GM15510 (cell line): ENCODE data around the gene FBXO21.

Experiments
- POLR2A ChIP-seq: IDR thresholded peaks from 3 replicates; pipeline ENCODE4 v1.6.1; 2011; ENCODE audit warnings: borderline replicate concordance; ENCODE audit not compliant: insufficient read length; ENCODE audit errors: extremely low read depth

The FBXO21 gene

DNA sequence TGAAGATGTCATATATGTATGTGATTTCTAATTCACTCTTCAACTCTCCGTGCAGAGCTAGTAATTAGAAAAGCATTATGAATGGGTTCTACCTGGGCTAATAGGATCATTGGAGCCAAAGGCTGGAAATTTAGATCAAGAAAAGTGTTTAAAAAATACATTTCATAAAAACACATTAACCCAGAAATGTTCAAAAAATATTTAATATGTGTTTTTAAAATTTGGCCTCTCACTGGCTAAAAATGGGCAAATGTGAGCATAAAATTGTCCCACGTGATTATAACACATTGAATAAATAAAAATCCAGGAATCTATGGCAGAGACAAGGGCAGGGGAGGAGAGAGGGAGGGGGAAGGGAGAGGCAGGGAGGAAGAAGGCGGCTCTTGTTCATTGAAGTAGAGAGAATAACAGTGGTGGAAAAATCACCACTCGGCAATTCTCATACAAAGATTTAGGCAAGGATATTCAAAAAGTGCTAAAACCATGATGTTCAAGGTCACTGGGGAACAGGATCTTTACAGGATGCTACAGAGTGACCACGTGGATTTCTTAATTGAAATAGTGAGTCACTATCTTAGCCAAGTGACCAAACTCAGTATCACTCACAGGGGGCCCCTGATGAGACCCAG is 38.8 kb downstream of the FBXO21 start:
- no peak for TF ChIP-seq POLR2A

DNA sequence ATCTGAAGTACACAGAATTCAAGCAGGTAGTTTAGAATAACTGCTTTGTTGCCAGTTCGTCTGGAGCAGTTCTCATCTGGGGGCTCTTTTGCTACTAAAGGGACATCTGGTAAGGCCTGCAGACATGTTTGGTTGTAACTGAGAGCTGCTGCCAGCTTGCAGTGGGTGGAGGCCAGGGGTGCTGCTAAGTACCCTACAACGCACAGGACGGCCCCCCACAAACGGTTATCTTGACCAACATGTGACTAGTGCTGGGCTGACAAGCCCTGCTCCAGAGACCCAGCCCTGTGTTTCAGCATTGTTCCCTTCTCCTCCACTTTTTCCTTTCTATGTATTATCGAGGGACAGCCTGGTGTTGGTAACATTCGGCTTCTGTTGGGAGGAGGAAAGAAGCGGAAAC is 40.8 kb downstream of the FBXO21 start:
- TF ChIP-seq POLR2A, result no peak

- no peak for TF ChIP-seq POLR2A
Measured at GRCh38 chr12:117148642-117149041, 41.6 kb downstream of the FBXO21 start.

GRCh38 chr12:117147639-117148038 is 42.6 kb downstream of the FBXO21 start:
- no peak for TF ChIP-seq POLR2A

DNA sequence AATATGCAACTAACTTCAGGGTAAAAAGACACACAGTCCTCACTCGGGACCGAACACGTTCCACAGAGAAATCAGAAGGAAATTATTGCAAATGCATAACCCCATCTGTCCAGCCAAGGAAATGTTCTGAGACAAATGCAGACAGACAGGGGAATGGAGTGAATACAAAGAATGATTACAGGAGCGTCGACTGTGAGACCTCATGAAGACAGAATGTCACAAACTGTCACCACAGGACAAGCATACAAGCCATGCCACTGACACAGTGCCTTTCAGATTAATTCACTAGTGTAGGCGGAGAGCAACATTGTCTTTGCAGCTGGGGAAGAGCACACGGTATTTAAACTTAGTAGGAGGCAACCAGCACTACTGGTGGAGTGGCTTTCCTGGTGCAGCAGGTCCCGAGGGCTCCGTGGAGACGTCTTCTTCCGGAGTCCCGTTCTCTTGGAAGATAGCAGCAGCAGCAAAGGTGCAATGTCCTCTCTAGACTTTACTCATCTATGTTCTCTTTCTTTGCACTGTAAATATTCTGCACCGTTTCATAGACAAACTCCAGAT is 44.6 kb downstream of the FBXO21 start:
- TF ChIP-seq POLR2A, result no peak

DNA sequence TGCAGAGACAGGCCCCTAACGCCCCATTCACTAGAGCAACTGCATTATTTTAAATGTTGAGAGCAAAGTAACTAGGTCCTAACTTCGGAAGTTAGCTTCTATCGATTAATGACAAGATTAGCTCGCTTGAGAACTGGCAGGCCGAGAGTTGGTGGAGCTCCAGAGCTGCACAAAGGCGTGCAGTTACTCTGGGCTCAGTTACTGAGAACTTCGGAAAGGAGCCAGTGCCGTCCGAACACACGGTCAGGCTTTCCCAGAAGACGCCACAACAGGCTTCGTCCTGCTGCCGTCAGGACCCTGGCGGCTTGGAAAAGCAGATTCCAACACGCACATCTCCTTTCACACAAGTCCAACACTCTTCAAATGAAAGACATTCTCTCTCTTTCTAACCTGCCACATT is 45.7 kb downstream of the FBXO21 start:
- no peak for TF ChIP-seq POLR2A

DNA sequence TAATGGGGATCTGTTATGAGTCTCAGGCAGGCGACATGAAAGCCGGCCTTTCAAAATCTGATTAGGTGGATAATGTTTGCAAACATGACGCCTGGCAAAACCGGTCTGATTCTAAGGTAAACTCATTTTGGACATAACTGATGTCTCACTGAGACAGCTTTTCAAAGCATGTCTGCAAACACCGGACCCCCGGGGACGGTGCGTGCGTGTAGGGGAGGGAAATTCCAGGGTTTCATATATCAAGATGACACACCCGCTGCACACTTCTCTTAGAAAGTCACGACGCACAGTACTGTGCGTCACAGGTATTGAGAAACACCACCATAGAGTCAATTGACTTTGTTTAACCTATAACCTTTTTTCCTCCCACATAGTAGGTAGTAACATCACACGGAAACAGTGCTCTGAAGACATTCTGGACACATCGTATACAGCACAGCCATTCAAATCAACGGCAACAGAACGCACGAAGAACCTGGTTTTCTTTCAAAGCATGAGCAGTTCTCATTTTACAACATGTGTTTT is 47.2 kb downstream of the FBXO21 start:
- TF ChIP-seq POLR2A, result no peak

DNA sequence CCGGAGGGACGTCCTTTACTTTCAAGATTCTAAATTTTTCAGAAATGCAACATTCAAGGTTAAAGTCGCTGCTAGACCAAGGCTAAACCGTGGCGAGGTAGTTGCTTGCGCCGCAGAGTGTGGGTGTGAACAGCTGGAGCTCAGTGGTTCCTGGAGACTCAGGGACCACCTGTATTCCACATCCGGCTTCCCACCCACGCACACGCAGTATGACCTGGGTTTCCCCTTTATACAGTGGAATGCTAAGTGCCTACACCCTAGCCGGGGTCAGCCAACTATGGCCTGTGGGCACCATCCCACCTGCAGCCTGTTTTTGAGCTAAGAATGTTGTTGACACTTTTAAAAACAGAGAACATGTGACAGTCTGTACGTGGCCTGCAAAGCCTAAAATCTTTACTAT is 48.2 kb downstream of the FBXO21 start:
- no peak for TF ChIP-seq POLR2A

- TF ChIP-seq POLR2A, result no peak
Measured at GRCh38 chr12:117141097-117141898, 49.0 kb downstream of the FBXO21 start.

- no peak for TF ChIP-seq POLR2A
Measured at GRCh38 chr12:117140397-117141096, 49.7 kb downstream of the FBXO21 start.

DNA sequence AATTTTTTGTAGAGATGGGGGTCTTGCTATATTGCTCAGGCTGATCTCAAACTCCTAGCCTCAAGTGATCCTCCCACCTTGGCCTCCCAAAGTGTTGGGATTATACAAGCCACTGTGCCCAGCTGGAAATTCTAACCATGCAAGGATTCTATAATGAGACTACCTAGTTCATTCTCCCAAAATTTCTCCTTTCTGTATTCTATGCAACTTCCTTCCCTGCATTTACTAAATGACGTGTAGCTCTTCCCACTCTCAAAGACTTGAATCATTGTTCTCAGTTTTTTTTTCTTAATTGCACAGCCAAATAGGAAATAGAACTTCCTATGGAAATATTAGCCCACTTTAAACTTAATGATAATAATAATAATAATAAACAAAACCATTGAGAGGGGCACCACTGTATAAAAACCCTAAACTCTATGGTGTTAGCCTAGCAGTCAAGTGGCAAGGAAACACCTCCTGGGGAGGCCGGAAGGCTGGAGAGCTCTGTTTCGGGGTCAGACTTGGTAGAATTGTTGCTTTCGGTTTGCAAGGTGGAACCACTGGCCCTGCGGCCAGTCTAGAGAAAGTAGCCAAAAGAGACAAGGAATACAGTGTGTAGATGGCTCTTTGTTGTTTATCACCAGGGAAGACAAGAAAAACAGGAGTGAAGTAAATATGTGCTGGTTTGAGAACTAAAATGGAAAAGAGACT is 51.1 kb downstream of the FBXO21 start:
- no peak for TF ChIP-seq POLR2A

GRCh38 chr12:117134721-117135120 is 55.5 kb downstream of the FBXO21 start:
- no peak for TF ChIP-seq POLR2A

GRCh38 chr12:117134059-117134458 is 56.2 kb downstream of the FBXO21 start:
- no peak for TF ChIP-seq POLR2A

DNA sequence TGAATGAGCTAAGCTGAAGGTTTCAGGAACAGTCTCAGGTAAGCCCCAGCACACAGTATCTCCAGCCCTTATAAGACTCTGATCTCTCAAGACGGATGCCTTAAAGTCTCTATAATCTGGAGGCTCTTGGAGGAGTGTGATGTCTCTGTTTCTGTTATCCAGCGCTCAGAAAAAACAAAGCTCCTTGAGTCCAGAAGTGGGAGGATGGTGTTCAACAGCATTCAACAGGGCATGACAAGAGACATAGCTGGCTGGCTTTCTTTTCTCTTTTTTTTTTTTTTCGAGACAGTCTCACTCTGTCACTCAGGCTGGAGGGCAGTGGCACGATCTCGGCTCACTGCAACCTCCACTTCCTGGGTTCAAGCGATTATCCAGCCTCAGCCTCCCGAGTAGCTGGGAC is 59.5 kb downstream of the FBXO21 start:
- no peak for TF ChIP-seq POLR2A
